HepG2 (cell line): ENCODE data around the gene SLC35A3. TPM values are rescaled to one million over a fixed set of nuclear protein-coding genes. Genes with fewer than 3 reads are reported as not detected.

Experiments
- AHR ChIP-seq: IDR thresholded peaks from 2 replicates; pipeline ENCODE4 v1.6.1; 2018; ENCODE audit warnings: missing genetic modification reagents, missing compliant biosample characterization
- CBX1 ChIP-seq: IDR thresholded peaks from one replicate; pipeline ENCODE4 v1.6.1; 2016; ENCODE audit warnings: antibody characterized with exemption, low read depth
- CHD2 ChIP-seq: IDR thresholded peaks from 2 replicates; pipeline ENCODE4 v1.6.1; 2011; ENCODE audit warnings: low read depth, low read length, improper control_type of control experiment
- FOSL2 ChIP-seq: sonication (generic); formaldehyde crosslinking; IDR thresholded peaks from 2 replicates; pipeline ENCODE4 v1.4.0; 2020; ENCODE audit warnings: missing genetic modification reagents
- FOXM1 ChIP-seq: sonication (generic); formaldehyde crosslinking; IDR thresholded peaks from 2 replicates; pipeline ENCODE4 v1.5.0; 2020; ENCODE audit warnings: missing genetic modification reagents
- HOXD1 ChIP-seq: sonication (generic); formaldehyde crosslinking; IDR thresholded peaks from 2 replicates; pipeline ENCODE4 v1.5.0; 2020; ENCODE audit warnings: missing genetic modification reagents
- NCOA5 ChIP-seq: sonication (generic); formaldehyde crosslinking; IDR thresholded peaks from 2 replicates; pipeline ENCODE4 v1.4.0; 2020; ENCODE audit warnings: missing genetic modification reagents
- PHF20 ChIP-seq: sonication (generic); formaldehyde crosslinking; IDR thresholded peaks from 2 replicates; pipeline ENCODE4 v1.5.0; 2020; ENCODE audit warnings: mild to moderate bottlenecking, missing genetic modification reagents
- PRDM10 ChIP-seq: sonication (generic); formaldehyde crosslinking; IDR thresholded peaks from 2 replicates; pipeline ENCODE4 v1.4.0; 2020; ENCODE audit warnings: low read depth, missing genetic modification reagents
- RFX5 ChIP-seq: IDR thresholded peaks from 2 replicates; pipeline ENCODE4 v1.6.1; 2011; ENCODE audit warnings: low read depth, low read length, improper control_type of control experiment
- SIN3A ChIP-seq: IDR thresholded peaks from 2 replicates; pipeline ENCODE4 v1.6.1; 2011; ENCODE audit warnings: low read depth, mild to moderate bottlenecking, control low read depth, low read length, borderline replicate concordance
- SIX1 ChIP-seq: sonication (generic); formaldehyde crosslinking; IDR thresholded peaks from 2 replicates; pipeline ENCODE4 v1.4.0; 2020; ENCODE audit warnings: missing genetic modification reagents, borderline replicate concordance
- THAP11 ChIP-seq: IDR thresholded peaks from 2 replicates; pipeline ENCODE4 v1.6.1; 2016; ENCODE audit warnings: missing biosample characterization, missing genetic modification reagents
- ZBTB21 ChIP-seq: sonication (generic); formaldehyde crosslinking; IDR thresholded peaks from 2 replicates; pipeline ENCODE4 v1.4.0; 2020; ENCODE audit warnings: missing genetic modification reagents
- ZFP1 ChIP-seq: IDR thresholded peaks from 2 replicates; pipeline ENCODE4 v1.6.1; 2016
- ZNF280D ChIP-seq: sonication (generic); formaldehyde crosslinking; IDR thresholded peaks from 2 replicates; pipeline ENCODE4 v1.5.1; 2020; ENCODE audit warnings: mild to moderate bottlenecking, missing genetic modification reagents
- ZNF317 ChIP-seq: sonication (generic); formaldehyde crosslinking; IDR thresholded peaks from 2 replicates; pipeline ENCODE4 v1.5.0; 2020; ENCODE audit warnings: mild to moderate bottlenecking, missing genetic modification reagents
- ZNF512 ChIP-seq: sonication (generic); formaldehyde crosslinking; IDR thresholded peaks from 2 replicates; pipeline ENCODE4 v1.4.0; 2020; ENCODE audit warnings: mild to moderate bottlenecking, missing genetic modification reagents
- ZNF556 ChIP-seq: sonication (generic); formaldehyde crosslinking; IDR thresholded peaks from 2 replicates; pipeline ENCODE4 v1.4.0; 2020; ENCODE audit warnings: mild to moderate bottlenecking, missing genetic modification reagents, borderline replicate concordance
- ZNF724P ChIP-seq: sonication (generic); formaldehyde crosslinking; IDR thresholded peaks from 2 replicates; pipeline ENCODE4 v1.8.0; 2022; ENCODE audit warnings: missing genetic modification reagents, borderline replicate concordance
- ZNF780A ChIP-seq: sonication (generic); formaldehyde crosslinking; IDR thresholded peaks from 2 replicates; pipeline ENCODE4 v1.8.0; 2022; ENCODE audit warnings: mild to moderate bottlenecking, missing genetic modification reagents, moderate library complexity
- polyA plus RNA-seq, 8 experiments: library from polyadenylated mRNA; depleted of rRNA in 3 of 8; stranded (reverse) in 7 of 8; unstranded in 1 of 8; fragments of >200 nt; fragmentation: Illumina TruSeq in 4 of 8; extraction: Trizol in 4 of 8; gene quantifications; 2 replicates each; pipeline versions ENCODE4 v1.2.1 to v1.2.3, GENCODE V29; 2011 to 2016; ENCODE audit warnings: low read depth in 4 of 8, missing spikeins in 1 of 8, mixed read lengths in 1 of 8; ENCODE audit not compliant: insufficient read depth in 1 of 8
- total RNA-seq, 5 experiments: library from RNA; depleted of rRNA; stranded (reverse); fragments of >200 nt; fragmentation: Illumina TruSeq; extraction: Trizol; gene quantifications; 2 replicates each; pipeline ENCODE4 v1.2.3, GENCODE V29; 2016; ENCODE audit warnings: low read depth in 1 of 5

The SLC35A3 gene
- total and polyA plus RNA-seq, 2 of the 13 experiments (the other 11 are each of a cell fraction or from before 2014, with no cell fraction given) = 11.2 to 24.9 TPM

GRCh38 chr1:99969729-99970621 is at the start of gene SLC35A3 (continued):
- TF ChIP-seq ZNF724P (CRISPR knock-in tag) = peak; percentile 95
- peak; percentile 83; the same call in 1 of the 2 replicates for TF ChIP-seq ZNF280D (CRISPR knock-in tag)
- peak; percentile 98 for TF ChIP-seq PHF20 (CRISPR knock-in tag)
- TF ChIP-seq FOSL2 (CRISPR knock-in tag) = peak; percentile 55; the same call in 1 of the 2 replicates
- TF ChIP-seq NCOA5 (CRISPR knock-in tag) = 0 out of 2 replicates have a peak, but pooled peaks have one; percentile 32
- TF ChIP-seq SIX1 (CRISPR knock-in tag) = peak; percentile 36; the same call in 1 of the 2 replicates
- TF ChIP-seq ZNF512 = peak; percentile 84; the same call in 1 of the 2 replicates
- peak; percentile 94 for TF ChIP-seq THAP11 (CRISPR knock-in tag)
- TF ChIP-seq ZNF556 (CRISPR knock-in tag) = peak; percentile 99
- peak; percentile 93; the same call in 1 of the 2 replicates for TF ChIP-seq HOXD1 (CRISPR knock-in tag)
- TF ChIP-seq ZNF780A (CRISPR knock-in tag) = peak; percentile 87; the same call in 1 of the 2 replicates
- 0 out of 2 replicates have a peak, but pooled peaks have one; percentile 19 for TF ChIP-seq ZBTB21 (CRISPR knock-in tag)
- TF ChIP-seq PRDM10 (CRISPR knock-in tag) = no peak
- TF ChIP-seq SIN3A = peak; percentile 94; the same call in 1 of the 2 replicates
- TF ChIP-seq FOXM1 (CRISPR knock-in tag) = no peak
- TF ChIP-seq ZNF317 = peak; percentile 87; the same call in 1 of the 2 replicates
- TF ChIP-seq CBX1 = peak; percentile 90
- TF ChIP-seq AHR (CRISPR knock-in tag) = peak; percentile 93
- no peak for TF ChIP-seq RFX5
- no peak for TF ChIP-seq ZFP1
- TF ChIP-seq CHD2 = no peak
